HCT116 (cell line): ENCODE results near the gene PGS1. TPM values are rescaled to one million over a fixed set of nuclear protein-coding genes. Genes with fewer than 3 reads are reported as not detected.

Source experiments
- ATAC-seq: fragments of 200-7000 bp; cut with Tn5 transposase; 2 replicates; pipeline ENCODE4 v1.9.1; 2020; ENCODE audit warnings: mild to moderate bottlenecking, moderate library complexity
- BruUV-seq: library from RNA; stranded (reverse); fragments of 400-500 nt; replicated peaks from 2 replicates; lab custom pipeline; 2021; lab: Mats Ljungman, UMichigan
- CTCF ChIA-PET: fragments of 300-600 bp; sonication (Branson Sonifier 250); formaldehyde crosslinking; loops from one replicate; lab custom pipeline; 2021; ENCODE audit warnings: antibody characterized with exemption; lab: Charles Lee
- POLR2A ChIA-PET: fragments of 300-600, 350-600 bp; sonication (Branson Sonifier 250); formaldehyde crosslinking; loops from one replicate; lab custom pipeline; 2021; ENCODE audit warnings: antibody characterized with exemption; lab: Charles Lee
- RAD21 ChIA-PET, 2 experiments: fragments of 300-600 bp; sonication (Branson Sonifier 250); formaldehyde crosslinking; loops; one replicate each; lab custom pipeline; 2023; ENCODE audit warnings: low total read pairs in 2 of 2; ENCODE audit not compliant: uncharacterized antibody in 2 of 2, unreplicated experiment in 2 of 2, low non-redundant PET in 1 of 2; lab: Charles Lee
- DNase-seq: peaks from one replicate; pipeline ENCODE4 v3.0.0-alpha.2; 2010; ENCODE audit warnings: low read depth, low spot score
- H2AFZ ChIP-seq: fragments of 200-600 bp; shearing (Covaris generic), sonication (generic); 2 replicates; pipeline ENCODE4 v1.6.1; 2017; ENCODE audit warnings: low read depth, mixed run types, mixed read lengths, antibody characterized with exemption, low read length; ENCODE audit not compliant: poor library complexity, severe bottlenecking
- H3K27ac ChIP-seq: 2 replicates; pipeline ENCODE4 v1.5.1; 2012; ENCODE audit warnings: low read depth, low read length
- H3K27me3 ChIP-seq: fragments of 200-600 bp; sonication (generic); 2 replicates; pipeline ENCODE4 v1.6.1; 2016; ENCODE audit warnings: mixed run types, low read length, mixed read lengths; ENCODE audit not compliant: insufficient read depth
- H3K36me3 ChIP-seq, 2 experiments: fragments of 200-500 bp in 1 of 2; fragments of 200-600 bp in 1 of 2; sonication (Bioruptor generic) in 1 of 2; sonication (generic) in 1 of 2; 2 replicates each; pipeline versions ENCODE4 v1.5.1 to v1.6.1; 2014 to 2016; ENCODE audit warnings: low read length in 2 of 2, inconsistent platforms in 1 of 2, mixed read lengths in 1 of 2, mixed run types in 1 of 2; ENCODE audit not compliant: insufficient read depth in 2 of 2, control insufficient read depth in 1 of 2
- H3K4me1 ChIP-seq, 2 experiments: fragments of 200-600 bp in 1 of 2; sonication (generic) in 1 of 2; 2 replicates each; pipeline versions ENCODE4 v1.5.1 to v1.6.1; 2012 to 2017; ENCODE audit warnings: low read length in 2 of 2, inconsistent platforms in 1 of 2, mild to moderate bottlenecking in 1 of 2, mixed read lengths in 1 of 2, mixed run types in 1 of 2, moderate library complexity in 1 of 2; ENCODE audit not compliant: insufficient read depth in 2 of 2, control insufficient read depth in 1 of 2
- H3K4me2 ChIP-seq: fragments of 200-600 bp; sonication (generic); 2 replicates; pipeline ENCODE4 v1.6.1; 2017; ENCODE audit warnings: mixed run types, low read length, mixed read lengths
- H3K4me3 ChIP-seq, 2 experiments: fragments of 200-600 bp in 1 of 2; sonication (generic) in 1 of 2; replicated peaks in 1 of 2; 2 replicates each; pipeline ENCODE4 v1.5.1; 2011 to 2016; ENCODE audit warnings: low read length in 2 of 2, control low read depth in 1 of 2, low read depth in 1 of 2, mild to moderate bottlenecking in 1 of 2, mixed read lengths in 1 of 2, mixed run types in 1 of 2
- H3K79me2 ChIP-seq: fragments of 200-600 bp; sonication (generic); 2 replicates; pipeline ENCODE4 v1.6.1; 2017; ENCODE audit warnings: mild to moderate bottlenecking, mixed run types, low read length, moderate library complexity, mixed read lengths; ENCODE audit not compliant: insufficient read depth
- H3K9ac ChIP-seq: fragments of 200-600 bp; sonication (generic); 2 replicates; pipeline ENCODE4 v1.6.1; 2016; ENCODE audit warnings: low read length, mixed read lengths
- H3K9me2 ChIP-seq: fragments of 200-600 bp; sonication (generic), shearing (Covaris generic); 2 replicates; pipeline ENCODE4 v1.6.1; 2017; ENCODE audit warnings: mixed run types, mild to moderate bottlenecking, moderate library complexity; ENCODE audit not compliant: insufficient read depth
- H3K9me3 ChIP-seq, 2 experiments: fragments of 200-500 bp in 1 of 2; fragments of 200-600 bp in 1 of 2; sonication (Bioruptor generic) in 1 of 2; sonication (generic) in 1 of 2; 2 replicates each; pipeline ENCODE4 v1.6.1; 2014 to 2017; ENCODE audit warnings: low read length in 2 of 2, mixed read lengths in 2 of 2, inconsistent platforms in 1 of 2, low read depth in 1 of 2, mild to moderate bottlenecking in 1 of 2, mixed run types in 1 of 2, moderate library complexity in 1 of 2; ENCODE audit not compliant: control insufficient read depth in 1 of 2, insufficient read depth in 1 of 2
- H4K20me1 ChIP-seq: fragments of 200-600 bp; sonication (generic), shearing (Covaris generic); 2 replicates; pipeline ENCODE4 v1.6.1; 2017; ENCODE audit warnings: mixed run types, mild to moderate bottlenecking, moderate library complexity; ENCODE audit not compliant: insufficient read depth
- CBX3 ChIP-seq: IDR thresholded peaks from 2 replicates; pipeline ENCODE4 v1.6.1; 2012; ENCODE audit warnings: low read depth
- CEBPB ChIP-seq: IDR thresholded peaks from 2 replicates; pipeline ENCODE4 v1.6.1; 2012; ENCODE audit warnings: low read depth
- EGR1 ChIP-seq: IDR thresholded peaks from 2 replicates; pipeline ENCODE4 v1.6.1; 2012; ENCODE audit warnings: low read depth
- ELF1 ChIP-seq: IDR thresholded peaks from 2 replicates; pipeline ENCODE4 v1.6.1; 2012; ENCODE audit warnings: low read depth, borderline replicate concordance
- FOSL1 ChIP-seq: IDR thresholded peaks from 2 replicates; pipeline ENCODE4 v1.6.1; 2012; ENCODE audit warnings: low read depth
- JUND ChIP-seq: IDR thresholded peaks from 2 replicates; pipeline ENCODE4 v1.6.1; 2012
- POLR2AphosphoS5 ChIP-seq: IDR thresholded peaks from 2 replicates; pipeline ENCODE4 v1.6.1; 2011; ENCODE audit warnings: mild to moderate bottlenecking, low read depth, low read length, moderate library complexity
- SP1 ChIP-seq: IDR thresholded peaks from 2 replicates; pipeline ENCODE4 v1.6.1; 2012; ENCODE audit warnings: low read depth
- YY1 ChIP-seq: IDR thresholded peaks from 2 replicates; pipeline ENCODE4 v1.6.1; 2011; ENCODE audit warnings: low read length, low read depth, moderate library complexity, mild to moderate bottlenecking; ENCODE audit not compliant: insufficient replicate concordance; ENCODE audit errors: extremely low read depth
- intact Hi-C: fragments of 100-400 bp; cut with micrococcal nuclease; formaldehyde crosslinking; loops from 2 replicates; pipeline ENCODE4 v1.10.0; 2022
- total RNA-seq: library from RNA; stranded (reverse); gene quantifications from one replicate; pipeline ENCODE4 v1.2.1, GENCODE V29; 2021; ENCODE audit not compliant: unreplicated experiment

PGS1 gene
- total RNA-seq, 1 experiment from 2014 or later: 44.4 TPM

DNA sequence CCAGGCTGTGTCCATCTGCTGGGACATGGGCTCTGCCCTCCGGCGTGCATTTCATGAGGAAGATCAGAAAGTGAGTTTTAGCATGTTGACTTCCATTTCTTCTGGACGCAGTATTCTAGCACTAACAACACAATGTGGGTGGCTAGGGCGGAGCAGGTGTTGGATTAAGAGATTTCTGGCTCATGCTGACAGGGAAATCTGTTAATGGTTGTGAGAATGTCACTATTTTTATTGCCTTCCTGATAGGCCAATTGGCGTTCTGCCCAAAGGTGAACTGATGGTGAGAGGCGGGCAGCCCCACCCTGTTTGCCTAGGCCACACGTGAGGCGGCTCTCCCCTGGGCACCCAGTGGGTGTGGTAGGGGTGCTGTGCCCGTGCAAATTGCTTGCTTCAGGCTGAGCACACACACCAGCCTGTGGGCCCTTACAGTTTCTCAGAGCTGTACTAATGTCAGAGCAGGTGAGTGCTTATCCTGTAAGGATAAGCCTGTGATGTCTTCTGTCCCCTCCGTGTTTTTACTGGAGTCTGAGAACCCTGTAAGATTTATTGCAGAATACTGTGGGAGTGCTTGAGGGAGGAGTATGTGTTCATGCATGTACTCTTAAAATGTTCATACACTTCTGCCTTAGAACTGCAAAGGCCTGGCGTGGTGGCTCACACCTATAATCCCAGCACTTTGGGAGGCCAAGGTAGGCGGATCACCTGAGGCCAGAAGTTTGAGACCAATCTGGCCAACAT lies 30.9 kb downstream of the PGS1 start:
- Histone ChIP-seq H3K4me3 (no peak overlapping the region), H4K20me1 (peaks cover 5% of the 10 kb centered on the region; the same call in 1 of the 2 replicates), H3K79me2 (peaks cover 74% of the 10 kb centered on the region), H3K27me3 (no peaks in the 10 kb centered on the region), H3K9me2 (no peaks in the 10 kb centered on the region), H3K4me2 (peak overlapping the region; percentile 35), H3K9ac (no peak overlapping the region), H3K4me1 (peaks cover 13 to 22% of the 10 kb centered on the region in 2 experiments), H3K27ac (peak overlapping the region; percentile 28), H3K36me3 (peaks cover 12 to 30% of the 10 kb centered on the region in 2 experiments; a peak in 3 of 4 replicates), H2AFZ (no peak overlapping the region), H3K9me3 (no peaks in the 10 kb centered on the region)
- ChIA-PET CTCF (no interaction called here), POLR2A (no interaction called here), RAD21 (no interaction called here)
- intact Hi-C loops: no loop called here
- no peak for TF ChIP-seq SP1
- DNase-seq (no peak), ATAC-seq (peak; percentile 24; the same call in 1 of the 2 replicates)
- no TSS peak for BruUV-seq

DNA sequence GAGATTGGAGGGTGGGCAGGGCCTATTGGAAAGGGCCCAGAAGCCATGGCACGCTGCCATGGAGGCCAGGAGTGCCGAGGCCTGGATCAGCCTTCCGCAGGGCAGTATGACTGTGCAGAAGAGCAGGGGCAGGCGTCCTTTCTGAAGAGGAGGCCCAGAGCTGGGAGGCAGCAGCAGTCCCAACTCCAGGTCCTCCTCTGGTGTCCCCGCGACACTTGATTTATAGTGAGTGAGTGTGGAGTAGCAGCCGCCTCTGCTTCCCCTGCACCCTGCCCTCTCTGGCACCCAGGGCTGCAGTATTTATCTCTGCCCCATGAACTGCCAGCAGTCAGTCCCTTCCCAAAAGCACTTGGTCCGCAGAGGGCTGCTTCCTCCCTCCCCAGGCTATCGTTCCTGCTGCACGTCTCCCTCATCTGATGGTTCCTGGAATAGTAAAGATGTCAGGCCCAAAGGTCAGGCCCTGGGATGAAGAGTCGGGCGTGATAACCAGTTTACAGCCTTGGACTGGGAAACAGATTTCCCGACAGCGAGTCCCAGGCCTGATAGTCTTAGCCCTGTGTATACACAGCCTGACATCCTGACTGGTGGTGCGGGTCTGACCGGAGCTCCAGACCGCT lies 32.9 kb downstream of the PGS1 start:
- no TSS peak for BruUV-seq
- RAD21 ChIA-PET: no interaction called here
- Histone ChIP-seq H3K9me2 (no peaks in the 10 kb centered on the region), H3K9ac (no peak overlapping the region), H3K27me3 (no peaks in the 10 kb centered on the region), H3K79me2 (peaks cover 68% of the 10 kb centered on the region), H3K4me3 (no peak overlapping the region), H3K9me3 (no peaks in the 10 kb centered on the region), H3K36me3 (peaks cover 12 to 26% of the 10 kb centered on the region in 2 experiments; a peak in 2 of 4 replicates), H2AFZ (no peak overlapping the region), H3K27ac (peak overlapping the region; percentile 7; the same call in 1 of the 2 replicates), H3K4me2 (no peak overlapping the region), H4K20me1 (peaks cover 5% of the 10 kb centered on the region; the same call in 1 of the 2 replicates), H3K4me1 (peaks cover 13 to 22% of the 10 kb centered on the region in 2 experiments)
- intact Hi-C loops: no loop called here
- POLR2A ChIA-PET: no interaction called here
- DNase-seq: no peak
- CTCF ChIA-PET: interaction anchor here (0.6 to 2.1 kb wide), 2 partner anchors 10 to 20 kb away, joined by 3 to 8 read pairs; no protein-coding TSS in a partner anchor
- ATAC-seq: no peak
- TF ChIP-seq ELF1 (no peak), CBX3 (no peak), POLR2AphosphoS5 (no peak), JUND (no peak), YY1 (no peak), CEBPB (no peak), SP1 (no peak), FOSL1 (no peak), EGR1 (no peak)
